Measurements from ENCODE around the gene SERPINA4.

- TF ChIP-seq CTCF (IDR thresholded peaks at IDR 0.05; ENCODE audit: extremely low read depth in 1 of 2, insufficient read depth in 1 of 2, low read depth in 1 of 2, low read length in 2 of 2): no peak
- no peak for TF ChIP-seq MYC (IDR thresholded peaks at IDR 0.05; ENCODE audit: low read depth, low read length)
- no peak for TF ChIP-seq GATA2 (IDR thresholded peaks at IDR 0.05; ENCODE audit: insufficient read depth, insufficient read length, low read depth, low read length)
- TF ChIP-seq POLR2A (IDR thresholded peaks at IDR 0.05; ENCODE audit: low read depth, low read length): no peak
- no peak for TF ChIP-seq EZH2 (IDR thresholded peaks at IDR 0.05; ENCODE audit: borderline replicate concordance, low read depth, low read length, severe bottlenecking)
These were observed 11.5 kb downstream of the SERPINA4 start for GRCh38 chr14:94572637-94573303.

Measured in endothelial cell of umbilical vein (primary cell).